ENCODE data around the gene SLC6A8.

The SLC6A8 gene

DNA sequence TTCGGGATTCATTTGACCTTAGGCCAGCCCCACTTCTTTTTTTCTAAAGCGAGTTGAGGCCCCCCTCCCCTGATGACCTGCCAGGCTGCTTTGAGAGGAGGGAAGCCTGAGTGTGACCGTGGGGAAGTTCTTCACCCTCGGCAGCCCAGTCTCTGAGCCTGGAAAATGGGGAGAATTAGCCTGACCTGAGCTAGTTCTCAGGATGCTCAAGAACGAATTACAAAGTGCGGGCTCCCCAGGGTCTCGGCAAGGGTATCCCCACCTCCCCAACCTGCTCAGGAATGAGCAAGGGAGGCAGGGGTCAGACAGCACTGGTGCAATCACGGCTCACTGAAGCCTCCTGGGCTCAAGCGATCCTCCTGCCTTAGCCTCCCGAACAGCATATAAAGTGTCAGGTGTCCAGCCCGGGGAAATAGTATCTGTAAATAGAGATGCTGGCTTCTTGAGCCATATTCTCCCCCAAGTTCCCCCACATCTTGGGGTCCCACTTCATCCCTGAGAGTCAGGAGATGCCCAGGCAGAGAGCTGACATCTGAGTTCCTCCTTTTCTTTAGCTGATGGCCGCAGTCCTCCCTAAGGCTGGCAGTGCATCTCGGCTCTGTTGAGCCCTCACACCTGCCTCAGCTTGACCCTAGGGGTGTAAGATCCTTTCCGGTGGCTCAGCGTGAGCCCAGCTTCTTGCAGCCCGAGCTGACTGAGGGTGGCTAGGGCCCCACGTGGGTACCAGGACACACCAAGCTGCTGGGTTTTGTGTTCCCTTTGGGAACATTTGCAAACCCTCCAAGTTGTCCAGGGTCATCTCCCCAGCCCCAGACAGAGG, 39.2 kb upstream of the SLC6A8 start:
- no peak for DNase-seq

- DNase-seq = no peak
Measured at GRCh38 chrX:153649178-153649914, 38.4 kb upstream of the SLC6A8 start.

DNA sequence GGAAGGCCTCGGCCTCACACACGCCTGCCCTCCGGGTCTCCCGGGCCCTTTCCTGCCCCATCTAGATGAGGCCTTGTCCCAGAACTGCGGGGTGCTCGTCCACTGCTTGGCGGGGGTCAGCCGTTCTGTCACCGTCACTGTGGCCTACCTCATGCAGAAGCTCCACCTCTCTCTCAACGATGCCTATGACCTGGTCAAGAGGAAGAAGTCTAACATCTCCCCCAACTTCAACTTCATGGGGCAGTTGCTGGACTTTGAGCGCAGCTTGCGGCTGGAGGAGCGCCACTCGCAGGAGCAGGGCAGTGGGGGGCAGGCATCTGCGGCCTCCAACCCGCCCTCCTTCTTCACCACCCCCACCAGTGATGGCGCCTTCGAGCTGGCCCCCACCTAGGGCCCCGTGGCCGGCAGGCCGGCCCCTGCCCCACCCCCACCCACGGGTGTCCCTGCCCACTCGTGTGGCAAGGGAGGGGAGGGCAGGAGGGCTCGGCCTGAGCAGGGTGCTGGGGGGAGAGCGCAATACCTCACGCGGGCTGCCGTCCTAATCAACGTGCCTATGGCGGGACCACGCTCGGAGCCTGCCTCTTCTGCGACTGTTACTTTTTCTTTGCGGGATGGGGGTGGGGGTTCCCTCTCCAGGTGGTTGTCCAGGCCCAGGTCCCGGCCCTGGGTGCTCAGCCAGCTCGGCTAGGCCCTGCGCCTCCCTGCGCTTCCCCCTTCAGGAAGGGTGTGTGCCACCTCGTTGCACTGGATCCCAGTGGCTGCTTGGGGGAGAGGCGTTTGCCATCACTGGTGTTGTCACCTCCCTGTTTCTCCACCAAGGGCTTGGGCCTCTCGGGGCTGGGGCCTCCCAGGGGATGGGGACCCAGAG, 37.6 kb upstream of the SLC6A8 start:
- no peak for DNase-seq

DNA sequence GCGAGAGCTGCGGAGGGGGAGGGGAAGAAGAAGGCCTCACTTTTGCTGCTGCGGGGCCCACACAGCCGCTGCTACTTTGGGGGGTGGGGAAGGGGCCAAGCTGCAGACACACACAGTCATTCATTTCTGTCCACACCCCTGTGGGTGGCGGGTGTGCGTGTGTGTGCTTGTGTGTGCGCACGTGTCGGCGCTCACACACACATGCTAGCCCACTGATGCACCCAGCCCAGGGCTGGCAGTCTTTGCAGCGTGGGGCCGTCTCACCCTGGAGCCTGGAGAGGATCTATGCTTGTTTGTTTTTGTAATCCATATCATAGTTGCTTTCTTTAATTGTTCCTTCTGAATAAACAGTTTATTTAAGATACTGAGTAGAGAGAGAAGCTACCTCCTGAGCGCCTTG, 36.8 kb upstream of the SLC6A8 start:
- DNase-seq = no peak

GRCh38 chrX:153651540-153652079, 36.1 kb upstream of the SLC6A8 start:
- no peak for DNase-seq

GRCh38 chrX:153653556-153653955, 34.2 kb upstream of the SLC6A8 start:
- DNase-seq = no peak

GRCh38 chrX:153657161-153657560, 30.6 kb upstream of the SLC6A8 start:
- DNase-seq = no peak

GRCh38 chrX:153659268-153659667, 28.5 kb upstream of the SLC6A8 start:
- DNase-seq = no peak

GRCh38 chrX:153662266-153662665, 25.5 kb upstream of the SLC6A8 start:
- no peak for DNase-seq

DNA sequence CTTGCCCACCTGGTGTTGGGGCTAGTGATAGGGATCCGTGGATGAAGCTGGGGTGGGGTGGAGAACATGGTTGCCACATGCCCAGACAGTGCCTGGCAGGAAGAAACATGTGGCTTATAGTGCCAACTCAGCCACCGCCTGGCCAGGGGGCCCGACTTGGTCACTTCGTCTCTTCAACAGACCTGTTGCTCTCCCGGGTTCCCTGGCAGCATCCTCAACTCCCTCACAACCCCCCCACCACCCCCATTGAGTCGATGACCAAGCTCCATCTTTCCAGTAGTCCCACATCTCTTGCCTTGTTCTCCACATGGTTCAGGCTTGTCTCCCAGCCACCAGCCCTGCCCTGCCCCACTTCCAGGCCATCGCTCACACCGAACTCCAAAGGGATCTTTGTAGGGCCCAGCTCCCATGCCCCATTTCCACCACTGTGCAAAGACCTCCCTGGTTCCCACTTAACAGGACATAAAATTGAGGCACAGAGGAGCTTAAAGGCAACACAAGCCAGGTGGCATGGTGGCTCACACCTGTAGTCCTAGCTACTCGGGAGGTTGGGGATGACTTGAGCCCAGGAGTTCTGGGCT, 21.9 kb upstream of the SLC6A8 start:
- DNase-seq = no peak

DNA sequence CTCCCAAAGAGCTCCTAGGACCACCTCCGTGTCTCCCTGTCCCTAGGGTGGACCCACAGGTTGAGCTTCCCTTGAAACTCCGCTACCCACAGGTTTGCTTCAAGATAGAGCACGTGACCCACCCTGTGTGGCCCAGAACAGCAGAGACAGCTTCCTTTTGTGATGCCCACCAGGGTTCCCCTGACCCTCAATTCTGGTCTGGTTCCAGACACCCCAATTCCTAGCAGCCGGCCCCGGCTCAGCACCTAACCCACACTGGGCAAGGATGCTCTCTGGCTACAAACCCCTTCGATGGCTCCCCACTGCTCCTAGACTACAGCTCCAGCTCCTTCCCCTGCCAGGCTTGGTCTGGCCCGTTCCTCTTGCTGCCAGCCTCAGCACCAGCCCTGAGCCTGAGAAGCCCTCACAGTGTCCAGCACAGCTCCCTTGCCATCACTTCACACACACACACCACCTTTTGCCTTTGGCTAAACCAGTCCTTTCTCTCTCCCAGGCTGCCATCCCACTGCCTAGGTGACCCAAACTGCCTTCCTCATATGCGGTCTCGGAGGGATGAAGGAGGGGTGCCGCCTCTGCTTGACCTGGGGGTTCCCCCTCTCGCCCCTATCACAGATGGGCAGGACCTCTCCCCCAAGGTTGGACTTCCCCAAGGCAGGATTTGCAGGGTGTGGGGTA, 20.3 kb upstream of the SLC6A8 start:
- DNase-seq = no peak

- peak; percentile 79 for DNase-seq
Measured at GRCh38 chrX:153667956-153668396, 19.8 kb upstream of the SLC6A8 start.

DNA sequence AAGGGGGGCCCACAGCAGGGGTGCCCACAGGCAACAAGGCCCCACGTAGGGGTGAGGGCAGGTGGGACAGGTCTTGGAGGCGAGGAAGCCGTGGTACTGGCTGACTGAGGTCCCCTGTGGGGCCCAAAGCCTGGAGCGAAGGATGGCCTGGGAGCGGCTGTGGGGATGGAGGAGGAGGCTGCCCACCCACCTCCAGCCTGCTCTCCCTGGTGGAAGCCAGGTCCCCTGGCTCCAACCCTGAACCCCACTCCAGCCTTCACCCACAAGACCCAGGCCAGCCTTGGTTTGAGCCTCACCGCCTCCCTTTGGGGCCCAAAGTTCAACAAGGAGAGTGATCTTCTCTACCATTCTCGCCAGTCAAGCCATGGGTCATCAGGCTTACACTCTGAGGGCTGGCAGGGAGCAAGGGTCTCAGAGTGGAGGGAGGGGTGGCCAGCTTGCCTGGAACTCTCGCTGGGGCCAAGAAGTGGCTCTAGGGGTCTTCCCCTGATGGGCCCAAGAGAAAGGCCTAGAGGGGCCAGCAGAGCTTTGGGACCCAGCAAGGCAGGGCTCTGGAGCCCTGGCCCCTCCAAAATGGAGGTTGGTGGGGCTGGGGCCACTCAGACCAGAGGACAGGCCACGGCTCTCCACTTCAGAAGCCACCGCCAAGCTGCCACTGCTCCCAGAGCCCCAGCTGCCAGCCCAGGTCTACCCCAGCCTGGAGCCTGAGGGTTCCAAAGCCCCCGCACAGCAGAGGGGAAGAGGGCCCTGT, 19.1 kb upstream of the SLC6A8 start:
- DNase-seq = no peak

DNA sequence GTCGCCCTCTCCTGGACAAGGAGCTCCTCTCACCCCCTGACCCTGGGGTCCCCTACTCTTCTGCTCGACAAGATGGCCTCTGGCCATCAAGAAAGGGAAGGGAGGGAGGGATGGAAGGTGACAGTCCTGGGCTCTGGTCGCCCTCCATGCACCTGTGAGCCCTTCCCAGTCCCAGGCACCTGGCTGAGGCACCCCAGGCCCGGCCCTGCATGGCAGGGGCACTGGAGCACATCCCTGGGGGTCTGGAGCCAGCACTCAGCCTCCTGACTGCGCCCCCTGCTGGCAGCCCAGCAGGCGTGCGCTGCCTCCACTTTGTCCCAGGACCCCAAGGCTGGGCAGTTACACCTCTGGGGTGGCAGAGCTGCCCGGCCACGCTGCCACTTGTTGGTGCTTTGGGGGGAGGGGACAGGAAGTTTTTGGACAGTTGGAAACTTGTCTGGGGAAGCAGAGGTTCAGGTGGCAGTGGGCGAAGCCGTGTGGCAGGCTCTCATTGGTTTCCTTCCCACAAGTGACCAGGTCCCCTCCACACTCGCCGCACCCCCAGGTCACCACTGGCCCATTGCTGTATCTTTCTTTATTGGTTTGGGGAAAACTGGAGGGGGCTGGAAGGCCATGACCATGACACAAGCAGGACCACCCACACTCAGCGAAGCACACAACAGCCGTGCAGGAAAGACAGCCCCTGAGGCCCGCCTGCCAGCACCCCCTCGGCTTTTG, 18.4 kb upstream of the SLC6A8 start:
- no peak for DNase-seq

DNA sequence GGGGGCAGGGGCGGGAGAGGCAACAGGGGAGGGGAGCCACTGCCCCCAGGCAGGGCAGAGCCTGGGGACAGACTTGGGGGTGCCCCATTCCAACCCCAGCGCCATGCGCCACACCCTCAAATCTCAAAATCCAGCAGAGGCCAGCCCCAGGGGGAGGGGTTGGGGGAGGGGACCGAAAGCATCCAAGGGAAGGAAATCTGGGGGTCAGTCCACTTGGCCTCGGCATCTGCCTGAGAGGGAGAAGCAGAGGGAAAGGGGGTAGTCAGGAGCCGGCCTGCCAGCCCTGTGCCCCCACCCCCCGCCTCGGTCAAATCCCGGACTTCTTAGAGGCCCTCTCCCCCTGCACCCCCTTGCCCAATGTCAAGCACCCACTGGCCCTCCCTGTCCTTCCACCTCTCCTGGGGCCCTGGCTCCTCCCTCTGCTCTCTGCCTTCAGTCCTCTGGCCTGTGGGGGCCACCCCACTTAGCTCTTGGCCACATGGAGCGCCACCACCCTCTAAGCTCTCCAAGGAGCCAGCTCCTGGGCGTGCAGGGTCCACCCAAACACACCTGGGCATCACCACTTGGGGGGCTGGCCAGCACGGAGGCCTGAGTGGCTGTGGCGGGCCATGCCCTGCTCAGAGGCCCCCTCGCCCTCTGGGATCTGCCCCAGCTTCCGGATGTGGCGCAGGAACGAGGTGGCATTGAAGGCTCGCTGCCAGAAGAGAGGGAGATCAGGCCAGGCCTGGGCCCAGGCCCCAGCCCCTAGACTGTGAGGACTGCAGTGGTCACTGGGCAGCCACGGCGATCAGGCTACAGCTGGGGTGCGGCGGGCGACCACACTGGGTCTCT, 17.6 kb upstream of the SLC6A8 start:
- DNase-seq = no peak

- no peak for DNase-seq
Measured at GRCh38 chrX:153670748-153671588, 16.8 kb upstream of the SLC6A8 start.

- no peak for DNase-seq
Measured at GRCh38 chrX:153671589-153672530, 15.9 kb upstream of the SLC6A8 start.

All from NCI-H1105 (cell line).